HEK293 (cell line): ENCODE data around the gene RAB9A.
A peak's percentile ranks its signal among the peaks of the same experiment; 100 is the strongest.
"Not testable (repeated sequence)": the region's sequence is repeated elsewhere in the genome, so short reads cannot be mapped to it uniquely, and the experiment has no call there.

Experiments
- CTCF ChIA-PET: fragments of 350-600 bp; formaldehyde crosslinking; extraction: SDS; loops from one replicate; lab custom pipeline; 2021; ENCODE audit warnings: antibody characterized with exemption; lab: Yijun Ruan, JAX
- POLR2A ChIA-PET: fragments of 300-600 bp; formaldehyde crosslinking; extraction: SDS; loops from one replicate; lab custom pipeline; 2020; ENCODE audit warnings: antibody characterized with exemption, inconsistent platforms; lab: Yijun Ruan, JAX
- H3K27ac ChIP-seq: fragments of 200-500 bp; sonication (Bioruptor generic); 2 replicates; pipeline ENCODE4 v1.5.1; 2014; ENCODE audit warnings: low read depth, low read length, control low read depth, inconsistent platforms; ENCODE audit errors: extremely low read depth
- H3K36me3 ChIP-seq, 2 experiments: fragments of 200-500 bp in 1 of 2; sonication (Bioruptor generic) in 1 of 2; 1 replicate in 1 of 2; 2 replicates in 1 of 2; pipeline ENCODE4 v1.5.1; 2014 to 2017; ENCODE audit warnings: inconsistent platforms in 2 of 2, low read length in 2 of 2; ENCODE audit not compliant: control insufficient read depth in 2 of 2, insufficient read depth in 1 of 2
- H3K4me1 ChIP-seq: fragments of 200-500 bp; sonication (Bioruptor generic); 2 replicates; pipeline ENCODE4 v1.5.1; 2014; ENCODE audit warnings: mild to moderate bottlenecking, low read length, inconsistent platforms; ENCODE audit not compliant: control insufficient read depth, insufficient read depth
- H3K4me3 ChIP-seq: 2 replicates; pipeline ENCODE4 v1.5.1; 2011; ENCODE audit warnings: low read depth, mild to moderate bottlenecking, control low read depth, low read length, moderate library complexity
- H3K9me3 ChIP-seq: fragments of 200-500 bp; sonication (Bioruptor generic); 2 replicates; pipeline ENCODE4 v1.5.1; 2014; ENCODE audit warnings: low read depth, low read length, inconsistent platforms; ENCODE audit not compliant: control insufficient read depth, insufficient read depth
- BCL11B ChIP-seq: fragments of 450-650 bp; formaldehyde crosslinking; IDR thresholded peaks from 2 replicates; pipeline ENCODE4 v1.5.1; 2016; ENCODE audit warnings: low read depth, missing biosample characterization, missing genetic modification characterization
- KLF1 ChIP-seq: fragments of 450-650 bp; formaldehyde crosslinking; IDR thresholded peaks from 2 replicates; pipeline ENCODE4 v1.5.1; 2016; ENCODE audit warnings: missing biosample characterization, missing genetic modification characterization
- MYNN ChIP-seq: fragments of 450-650 bp; formaldehyde crosslinking; IDR thresholded peaks from 2 replicates; pipeline ENCODE4 v1.5.1; 2016; ENCODE audit warnings: missing biosample characterization, missing genetic modification characterization, borderline replicate concordance
- OVOL3 ChIP-seq: fragments of 450-650 bp; formaldehyde crosslinking; IDR thresholded peaks from 2 replicates; pipeline ENCODE4 v1.5.1; 2016; ENCODE audit warnings: missing biosample characterization, missing genetic modification characterization
- PRDM1 ChIP-seq: fragments of 450-650 bp; formaldehyde crosslinking; IDR thresholded peaks from 2 replicates; pipeline ENCODE4; 2016; ENCODE audit warnings: missing biosample characterization, missing genetic modification characterization
- PRDM2 ChIP-seq: fragments of 450-650 bp; formaldehyde crosslinking; IDR thresholded peaks from 2 replicates; pipeline ENCODE4 v1.5.1; 2016; ENCODE audit warnings: missing biosample characterization, missing genetic modification characterization, borderline replicate concordance
- RBAK ChIP-seq: fragments of 450-650 bp; formaldehyde crosslinking; IDR thresholded peaks from 2 replicates; pipeline ENCODE4 v1.5.1; 2016; ENCODE audit warnings: missing biosample characterization, missing genetic modification characterization
- SCRT2 ChIP-seq: fragments of 450-650 bp; formaldehyde crosslinking; IDR thresholded peaks from 2 replicates; pipeline ENCODE4 v1.5.1; 2016; ENCODE audit warnings: missing biosample characterization, missing genetic modification characterization
- ZNF157 ChIP-seq: fragments of 450-650 bp; formaldehyde crosslinking; IDR thresholded peaks from 2 replicates; pipeline ENCODE4 v1.5.1; 2016; ENCODE audit warnings: missing biosample characterization, missing genetic modification characterization
- ZNF2 ChIP-seq: fragments of 450-650 bp; formaldehyde crosslinking; IDR thresholded peaks from 2 replicates; pipeline ENCODE4 v1.5.1; 2016; ENCODE audit warnings: missing biosample characterization, missing genetic modification characterization
- ZNF266 ChIP-seq: fragments of 450-650 bp; formaldehyde crosslinking; IDR thresholded peaks from 2 replicates; pipeline ENCODE4 v1.5.1; 2016; ENCODE audit warnings: missing biosample characterization, missing genetic modification characterization, low read depth
- ZNF366 ChIP-seq: fragments of 450-650 bp; formaldehyde crosslinking; conservative IDR thresholded peaks from 2 replicates; pipeline ENCODE4 v1.5.1; 2016; ENCODE audit warnings: missing biosample characterization, missing genetic modification characterization
- ZNF513 ChIP-seq: fragments of 450-650 bp; IDR thresholded peaks from 2 replicates; pipeline ENCODE4 v1.5.1; 2018; ENCODE audit warnings: missing biosample characterization, missing genetic modification characterization
- ZNF529 ChIP-seq: fragments of 450-650 bp; formaldehyde crosslinking; IDR thresholded peaks from 2 replicates; pipeline ENCODE4 v1.5.1; 2017; ENCODE audit warnings: missing genetic modification characterization, missing biosample characterization; ENCODE audit not compliant: insufficient replicate concordance
- ZNF549 ChIP-seq: fragments of 450-650 bp; IDR thresholded peaks from 2 replicates; pipeline ENCODE4 v1.5.1; 2018; ENCODE audit warnings: missing biosample characterization, missing genetic modification characterization, mild to moderate bottlenecking, inconsistent platforms, moderate library complexity
- ZNF555 ChIP-seq: fragments of 450-650 bp; formaldehyde crosslinking; conservative IDR thresholded peaks from 2 replicates; pipeline ENCODE4 v1.5.1; 2017; ENCODE audit warnings: missing biosample characterization, mild to moderate bottlenecking, missing genetic modification characterization, inconsistent platforms
- ZNF664 ChIP-seq: fragments of 450-650 bp; formaldehyde crosslinking; IDR thresholded peaks from 2 replicates; pipeline ENCODE4 v1.5.1; 2016; ENCODE audit warnings: missing biosample characterization, missing genetic modification characterization
- TF ChIP-seq, protein P1 (sequence below): fragments of 450-650 bp; formaldehyde crosslinking; IDR thresholded peaks from 2 replicates; pipeline ENCODE4 v1.5.1; 2017; ENCODE audit warnings: missing biosample characterization, missing genetic modification characterization

The RAB9A gene

GRCh38 chrX:13721819-13722519 lies 33.0 kb downstream of the RAB9A start (continued):
- TF ChIP-seq, protein P1, sequence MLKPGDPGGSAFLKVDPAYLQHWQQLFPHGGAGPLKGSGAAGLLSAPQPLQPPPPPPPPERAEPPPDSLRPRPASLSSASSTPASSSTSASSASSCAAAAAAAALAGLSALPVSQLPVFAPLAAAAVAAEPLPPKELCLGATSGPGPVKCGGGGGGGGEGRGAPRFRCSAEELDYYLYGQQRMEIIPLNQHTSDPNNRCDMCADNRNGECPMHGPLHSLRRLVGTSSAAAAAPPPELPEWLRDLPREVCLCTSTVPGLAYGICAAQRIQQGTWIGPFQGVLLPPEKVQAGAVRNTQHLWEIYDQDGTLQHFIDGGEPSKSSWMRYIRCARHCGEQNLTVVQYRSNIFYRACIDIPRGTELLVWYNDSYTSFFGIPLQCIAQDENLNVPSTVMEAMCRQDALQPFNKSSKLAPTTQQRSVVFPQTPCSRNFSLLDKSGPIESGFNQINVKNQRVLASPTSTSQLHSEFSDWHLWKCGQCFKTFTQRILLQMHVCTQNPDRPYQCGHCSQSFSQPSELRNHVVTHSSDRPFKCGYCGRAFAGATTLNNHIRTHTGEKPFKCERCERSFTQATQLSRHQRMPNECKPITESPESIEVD, result peak; percentile 94
- no peak for TF ChIP-seq ZNF513 (tag by site-specific recombination)
- TF ChIP-seq ZNF266 (tag by site-specific recombination), result no peak
- no peak for TF ChIP-seq ZNF664 (tag by site-specific recombination)
- no peak for TF ChIP-seq SCRT2 (tag by site-specific recombination)
- no peak for TF ChIP-seq ZNF529 (tag by site-specific recombination)
- TF ChIP-seq PRDM2 (tag by site-specific recombination), result no peak
- TF ChIP-seq ZNF555 (tag by site-specific recombination), result no peak
- TF ChIP-seq RBAK (tag by site-specific recombination), result no peak
- peak; percentile 41 for TF ChIP-seq ZNF366 (tag by site-specific recombination)
- no peak for TF ChIP-seq OVOL3 (tag by site-specific recombination)
- TF ChIP-seq ZNF2, result no peak
- no peak for TF ChIP-seq KLF1 (tag by site-specific recombination)
- TF ChIP-seq PRDM1 (tag by site-specific recombination), result peak; percentile 58; the same call in 1 of the 2 replicates
- TF ChIP-seq ZNF157 (tag by site-specific recombination), result no peak
- TF ChIP-seq BCL11B (tag by site-specific recombination), result no peak
- no peak for TF ChIP-seq ZNF549 (tag by site-specific recombination)
- TF ChIP-seq MYNN (tag by site-specific recombination), result no peak

DNA sequence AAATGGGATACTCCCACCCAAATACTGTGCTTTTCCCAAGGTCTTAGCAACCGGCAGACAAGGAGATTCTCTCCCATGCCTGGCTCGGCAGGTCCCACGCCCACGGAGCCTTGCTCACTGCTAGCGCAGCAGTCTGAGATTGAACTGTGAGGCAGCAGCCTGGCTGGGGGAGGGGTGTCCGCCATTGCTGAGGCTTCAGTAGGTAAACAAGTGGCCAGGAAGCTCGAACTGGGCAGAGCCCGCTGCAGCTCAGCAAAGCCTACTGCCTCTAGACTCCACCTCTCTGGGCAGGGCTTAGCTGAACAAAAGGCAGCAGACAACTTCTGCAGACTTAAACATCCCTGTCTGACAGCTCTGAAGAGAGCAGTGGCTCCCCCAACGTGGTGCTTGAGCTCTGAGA lies 36.0 kb downstream of the RAB9A start:
- H3K9me3 ChIP-seq, H3K4me1 ChIP-seq, H3K4me3 ChIP-seq, H3K27ac ChIP-seq, CTCF ChIA-PET: not testable (repeated sequence)
- H3K36me3 ChIP-seq, result peaks cover 14 to 19% of the 10 kb centered on the region in 2 experiments
- POLR2A ChIA-PET, result interaction anchor here (2.0 kb wide), 1 partner anchor 10 kb away, joined by 9 read pairs; the partner anchor contains the start of genes OFD1 and TRAPPC2
